HPDE6-E6E7 (cell line): ENCODE results near the gene CEP41.
"Not testable (repeated sequence)": the region's sequence is repeated elsewhere in the genome, so short reads cannot be mapped to it uniquely, and the experiment has no call there.

ENCODE experiments used
- DNase-seq: peaks from one replicate; pipeline ENCODE4 v3.0.0; 2011; ENCODE audit warnings: missing footprints; ENCODE audit errors: extremely low spot score

CEP41 gene

GRCh38 chr7:130461272-130461671 is 20.5 kb upstream of the CEP41 start:
- DNase-seq = no peak

GRCh38 chr7:130458257-130458656 is 17.4 kb upstream of the CEP41 start:
- DNase-seq = no peak

- DNase-seq = no peak
Measured at GRCh38 chr7:130454959-130455358, 14.1 kb upstream of the CEP41 start.

- DNase-seq = no peak
Measured at GRCh38 chr7:130452951-130453350, 12.1 kb upstream of the CEP41 start.

- not testable (repeated sequence) for DNase-seq
Measured at GRCh38 chr7:130451344-130451743, 10.5 kb upstream of the CEP41 start.

GRCh38 chr7:130446259-130446658 is 5.4 kb upstream of the CEP41 start:
- no peak for DNase-seq

- no peak for DNase-seq
Measured at GRCh38 chr7:130444751-130445407, 4.1 kb upstream of the CEP41 start.

- DNase-seq = no peak
Measured at GRCh38 chr7:130444234-130444633, 3.4 kb upstream of the CEP41 start.

- no peak for DNase-seq
Measured at GRCh38 chr7:130442601-130443000, 1.8 kb upstream of the CEP41 start.

GRCh38 chr7:130441408-130441869 is 623 bp upstream of the CEP41 start:
- DNase-seq = no peak

GRCh38 chr7:130436253-130436652 is 4.6 kb downstream of the CEP41 start:
- no peak for DNase-seq

- DNase-seq = no peak
Measured at GRCh38 chr7:130435311-130435854, 5.4 kb downstream of the CEP41 start.

GRCh38 chr7:130433301-130433700 is 7.5 kb downstream of the CEP41 start:
- no peak for DNase-seq

- DNase-seq = peak; percentile 56
Measured at GRCh38 chr7:130432886-130433285, 7.9 kb downstream of the CEP41 start.

GRCh38 chr7:130430841-130431666 is 9.8 kb downstream of the CEP41 start:
- DNase-seq = no peak

- no peak for DNase-seq
Measured at GRCh38 chr7:130430115-130430514, 10.7 kb downstream of the CEP41 start.

- DNase-seq = no peak
Measured at GRCh38 chr7:130429019-130429418, 11.8 kb downstream of the CEP41 start.

- DNase-seq = no peak
Measured at GRCh38 chr7:130426564-130426963, 14.3 kb downstream of the CEP41 start.

GRCh38 chr7:130425796-130426195 is 15.0 kb downstream of the CEP41 start:
- DNase-seq = no peak

- no peak for DNase-seq
Measured at GRCh38 chr7:130423501-130424037, 17.2 kb downstream of the CEP41 start.

- DNase-seq = no peak
Measured at GRCh38 chr7:130421684-130422083, 19.1 kb downstream of the CEP41 start.

- DNase-seq = no peak
Measured at GRCh38 chr7:130420943-130421578, 19.8 kb downstream of the CEP41 start.
